ENCODE measurements around the gene E2F6. TPM values are rescaled to one million over a fixed set of nuclear protein-coding genes. Genes with fewer than 3 reads are reported as not detected.

Gene E2F6
- total RNA-seq, 4 donors from 2014 or later, result 6.3 to 10.2 (median 6.8) TPM

DNA sequence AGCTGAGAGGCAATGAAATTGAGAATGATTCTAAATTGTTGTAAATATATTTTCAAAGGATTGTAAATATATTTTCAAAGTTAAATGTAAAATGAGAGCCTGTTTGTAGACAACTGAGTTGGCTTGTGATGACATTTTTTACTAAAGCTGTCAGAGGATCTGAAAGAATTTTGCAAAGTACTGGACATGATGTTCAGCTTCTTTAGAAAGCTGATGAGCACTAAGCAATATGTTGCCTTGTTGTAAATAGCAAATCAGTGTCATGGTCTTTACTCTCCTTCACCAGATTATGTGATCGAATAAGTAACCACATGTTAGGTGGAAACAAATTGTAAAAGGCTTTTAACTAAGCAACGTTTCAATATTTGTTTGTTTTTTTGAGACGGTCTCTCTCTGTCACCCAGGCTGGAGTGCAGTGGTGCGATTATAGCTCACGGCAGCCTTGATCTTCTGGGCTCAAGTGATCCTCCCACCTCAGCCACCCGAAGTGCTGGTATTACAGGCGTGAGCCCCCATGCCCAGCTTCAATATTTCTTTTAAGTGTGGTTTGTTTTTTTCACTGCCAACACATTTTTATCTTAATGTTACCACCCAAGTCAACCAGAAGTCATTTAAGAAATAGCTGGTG lies 44.0 kb downstream of the E2F6 start:
- Histone ChIP-seq H3K27me3 (no peaks in the 10 kb centered on the region), H3K36me3 (no peaks in the 10 kb centered on the region), H3K9me3 (no peaks in the 10 kb centered on the region), H3K4me1 (no peaks in the 10 kb centered on the region), H3K4me3 (no peak overlapping the region), H3K27ac (no peak overlapping the region)
- TF ChIP-seq POLR2A (IDR thresholded peaks at IDR 0.05), result no peak
- TF ChIP-seq, protein P1, sequence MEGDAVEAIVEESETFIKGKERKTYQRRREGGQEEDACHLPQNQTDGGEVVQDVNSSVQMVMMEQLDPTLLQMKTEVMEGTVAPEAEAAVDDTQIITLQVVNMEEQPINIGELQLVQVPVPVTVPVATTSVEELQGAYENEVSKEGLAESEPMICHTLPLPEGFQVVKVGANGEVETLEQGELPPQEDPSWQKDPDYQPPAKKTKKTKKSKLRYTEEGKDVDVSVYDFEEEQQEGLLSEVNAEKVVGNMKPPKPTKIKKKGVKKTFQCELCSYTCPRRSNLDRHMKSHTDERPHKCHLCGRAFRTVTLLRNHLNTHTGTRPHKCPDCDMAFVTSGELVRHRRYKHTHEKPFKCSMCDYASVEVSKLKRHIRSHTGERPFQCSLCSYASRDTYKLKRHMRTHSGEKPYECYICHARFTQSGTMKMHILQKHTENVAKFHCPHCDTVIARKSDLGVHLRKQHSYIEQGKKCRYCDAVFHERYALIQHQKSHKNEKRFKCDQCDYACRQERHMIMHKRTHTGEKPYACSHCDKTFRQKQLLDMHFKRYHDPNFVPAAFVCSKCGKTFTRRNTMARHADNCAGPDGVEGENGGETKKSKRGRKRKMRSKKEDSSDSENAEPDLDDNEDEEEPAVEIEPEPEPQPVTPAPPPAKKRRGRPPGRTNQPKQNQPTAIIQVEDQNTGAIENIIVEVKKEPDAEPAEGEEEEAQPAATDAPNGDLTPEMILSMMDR (IDR thresholded peaks at IDR 0.05), result no peak
- DNase-seq, result no peak

DNA sequence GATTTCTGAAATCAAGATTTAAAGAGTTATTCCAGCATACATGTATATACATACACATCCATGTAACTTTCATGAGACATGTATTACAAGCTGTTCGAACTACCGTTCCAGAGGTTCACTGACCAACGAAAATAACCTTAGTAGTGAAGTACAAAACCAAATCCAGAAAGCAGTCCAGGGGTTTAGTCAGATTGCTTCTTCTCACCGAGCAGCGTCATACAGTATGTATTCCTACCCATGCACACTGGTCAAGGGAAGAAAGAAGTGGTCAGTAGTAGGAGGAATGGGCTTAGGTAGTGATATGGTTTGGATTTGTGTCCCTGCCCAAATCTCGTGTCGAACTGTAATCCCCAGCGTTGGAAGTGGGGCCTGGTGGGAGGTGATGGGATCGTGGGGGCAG lies 45.3 kb downstream of the E2F6 start:
- Histone ChIP-seq H3K9me3 (no peaks in the 10 kb centered on the region), H3K36me3 (no peaks in the 10 kb centered on the region), H3K4me3 (no peak overlapping the region), H3K4me1 (no peaks in the 10 kb centered on the region), H3K27me3 (no peaks in the 10 kb centered on the region), H3K27ac (no peak overlapping the region)
- no peak for DNase-seq
- TF ChIP-seq, protein P1 (IDR thresholded peaks at IDR 0.05), result no peak
- no peak for TF ChIP-seq POLR2A (IDR thresholded peaks at IDR 0.05)

DNA sequence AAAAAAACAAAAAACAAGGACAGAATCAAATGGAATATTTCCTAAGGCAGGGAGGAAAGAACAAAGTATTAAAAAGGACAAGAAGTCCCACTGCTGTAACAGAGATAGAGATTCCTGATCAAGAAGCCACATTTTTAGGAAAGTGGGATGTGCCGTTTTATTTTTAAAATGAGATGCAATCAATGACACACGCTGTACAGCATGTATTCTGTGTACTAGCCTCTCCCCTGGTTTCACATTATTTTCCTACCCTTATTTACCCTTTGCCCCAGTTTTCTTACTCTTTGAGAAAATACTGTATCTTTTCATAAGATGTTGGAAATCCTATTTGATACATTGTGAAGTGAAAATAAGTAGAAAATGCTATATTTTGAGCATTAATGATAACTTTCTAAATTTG lies 45.8 kb downstream of the E2F6 start:
- Histone ChIP-seq H3K4me1 (no peaks in the 10 kb centered on the region), H3K4me3 (no peak overlapping the region), H3K27ac (peak overlapping the region in 1 of 4 donors; percentile 10), H3K9me3 (no peaks in the 10 kb centered on the region), H3K36me3 (no peaks in the 10 kb centered on the region), H3K27me3 (no peaks in the 10 kb centered on the region)
- no peak for TF ChIP-seq POLR2A (IDR thresholded peaks at IDR 0.05)
- TF ChIP-seq, protein P1 (IDR thresholded peaks at IDR 0.05), result no peak
- DNase-seq, result no peak

DNA sequence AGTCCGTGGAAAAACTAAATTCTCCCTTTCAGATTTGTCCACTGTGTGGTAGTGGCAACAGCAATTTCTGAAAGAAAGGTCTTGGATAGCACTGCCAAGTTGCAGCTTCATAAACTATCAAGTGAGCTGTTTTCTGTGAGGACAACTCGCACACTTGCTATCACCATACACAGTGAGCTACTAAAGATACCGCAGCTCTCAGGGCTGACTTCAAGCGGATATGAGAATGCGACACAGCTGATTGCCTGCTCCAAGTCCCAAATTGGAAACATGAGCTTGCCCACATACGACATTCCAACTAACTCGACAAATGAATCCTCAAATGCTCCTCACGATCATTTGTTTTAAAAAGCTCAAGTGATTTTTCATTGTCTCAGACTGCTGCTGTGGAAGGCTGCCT lies 46.2 kb downstream of the E2F6 start:
- H3K27ac ChIP-seq, result peak overlapping the region in 1 of 4 donors; percentile 10
- no peak overlapping the region for H3K4me3 ChIP-seq
- no peaks in the 10 kb centered on the region for H3K36me3 ChIP-seq
- H3K27me3 ChIP-seq, result no peaks in the 10 kb centered on the region
- DNase-seq, result no peak
- no peaks in the 10 kb centered on the region for H3K4me1 ChIP-seq
- no peaks in the 10 kb centered on the region for H3K9me3 ChIP-seq
- TF ChIP-seq, protein P1 (IDR thresholded peaks at IDR 0.05), result no peak
- TF ChIP-seq POLR2A (IDR thresholded peaks at IDR 0.05), result no peak

DNA sequence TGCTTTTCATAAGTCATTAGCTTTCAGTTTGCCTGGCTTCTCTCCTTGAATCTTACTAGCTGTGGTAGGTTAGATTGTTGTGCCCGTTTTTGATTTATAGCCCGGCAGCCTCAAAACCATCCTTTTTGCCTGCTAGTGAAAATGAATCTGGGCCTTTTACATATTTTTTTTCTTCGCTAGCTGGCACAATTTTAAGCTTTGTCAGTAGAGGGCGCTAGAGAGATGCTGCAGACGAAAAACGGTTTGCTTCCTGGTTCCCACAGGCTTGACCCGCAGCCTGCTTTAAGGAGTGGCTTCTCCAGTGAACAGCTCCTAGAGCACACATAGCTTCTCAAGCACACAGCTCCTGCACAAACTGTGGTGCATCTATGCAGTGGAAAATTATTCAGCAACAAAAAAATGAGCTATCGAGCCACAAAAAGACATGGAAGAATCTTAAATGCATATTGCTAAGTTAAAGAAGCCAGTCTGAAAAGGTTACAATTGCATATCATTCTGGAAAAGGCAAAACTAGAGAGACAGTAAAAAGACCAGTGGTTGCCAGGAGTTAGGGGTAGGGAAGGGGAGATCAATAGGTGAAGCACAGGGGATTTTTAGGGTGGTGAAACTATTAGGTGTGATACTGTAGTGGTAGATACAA lies 47.9 kb downstream of the E2F6 start:
- Histone ChIP-seq H3K36me3 (no peaks in the 10 kb centered on the region), H3K9me3 (no peaks in the 10 kb centered on the region), H3K27ac (no peak overlapping the region), H3K4me3 (no peak overlapping the region), H3K4me1 (no peaks in the 10 kb centered on the region), H3K27me3 (no peaks in the 10 kb centered on the region)
- no peak for TF ChIP-seq POLR2A (IDR thresholded peaks at IDR 0.05)
- TF ChIP-seq, protein P1 (IDR thresholded peaks at IDR 0.05), result peak in 4 of 6 experiments; percentile 40 to 66 (median 50)
- DNase-seq, result peak in 1 of 3 donors; percentile 56
